Measurements from ENCODE around the gene RAB3B. TPM values are rescaled to one million over a fixed set of nuclear protein-coding genes. Genes with fewer than 3 reads are reported as not detected.

RAB3B gene
- total RNA-seq, 1 donor from 2014 or later, result 8.2 TPM

GRCh38 chr1:51919684-51920083 lies 70.8 kb downstream of the RAB3B start:
- DNase-seq (ENCODE audit: extremely low spot score, unreplicated experiment), result no peak
- TF ChIP-seq, protein P1, sequence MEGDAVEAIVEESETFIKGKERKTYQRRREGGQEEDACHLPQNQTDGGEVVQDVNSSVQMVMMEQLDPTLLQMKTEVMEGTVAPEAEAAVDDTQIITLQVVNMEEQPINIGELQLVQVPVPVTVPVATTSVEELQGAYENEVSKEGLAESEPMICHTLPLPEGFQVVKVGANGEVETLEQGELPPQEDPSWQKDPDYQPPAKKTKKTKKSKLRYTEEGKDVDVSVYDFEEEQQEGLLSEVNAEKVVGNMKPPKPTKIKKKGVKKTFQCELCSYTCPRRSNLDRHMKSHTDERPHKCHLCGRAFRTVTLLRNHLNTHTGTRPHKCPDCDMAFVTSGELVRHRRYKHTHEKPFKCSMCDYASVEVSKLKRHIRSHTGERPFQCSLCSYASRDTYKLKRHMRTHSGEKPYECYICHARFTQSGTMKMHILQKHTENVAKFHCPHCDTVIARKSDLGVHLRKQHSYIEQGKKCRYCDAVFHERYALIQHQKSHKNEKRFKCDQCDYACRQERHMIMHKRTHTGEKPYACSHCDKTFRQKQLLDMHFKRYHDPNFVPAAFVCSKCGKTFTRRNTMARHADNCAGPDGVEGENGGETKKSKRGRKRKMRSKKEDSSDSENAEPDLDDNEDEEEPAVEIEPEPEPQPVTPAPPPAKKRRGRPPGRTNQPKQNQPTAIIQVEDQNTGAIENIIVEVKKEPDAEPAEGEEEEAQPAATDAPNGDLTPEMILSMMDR (IDR thresholded peaks at IDR 0.05), result no peak
- Mint-ChIP-seq H3K4me1 (ENCODE audit: unreplicated experiment) (peaks cover 20% of the 10 kb centered on the region), H3K27ac (ENCODE audit: unreplicated experiment) (no peak overlapping the region), H3K4me3 (ENCODE audit: unreplicated experiment) (no peak overlapping the region), H3K9me3 (ENCODE audit: unreplicated experiment) (no peaks in the 10 kb centered on the region), H3K36me3 (ENCODE audit: unreplicated experiment) (no peaks in the 10 kb centered on the region), H3K27me3 (ENCODE audit: unreplicated experiment) (no peaks in the 10 kb centered on the region)

- peaks cover 4% of the 10 kb centered on the region for H3K9me3 Mint-ChIP-seq (ENCODE audit: unreplicated experiment)
- H3K27me3 Mint-ChIP-seq (ENCODE audit: unreplicated experiment), result no peaks in the 10 kb centered on the region
- H3K36me3 Mint-ChIP-seq (ENCODE audit: unreplicated experiment), result no peaks in the 10 kb centered on the region
- DNase-seq (ENCODE audit: extremely low spot score, unreplicated experiment), result no peak
- no peak overlapping the region for H3K4me3 Mint-ChIP-seq (ENCODE audit: unreplicated experiment)
- H3K4me1 Mint-ChIP-seq (ENCODE audit: unreplicated experiment), result peaks cover 20% of the 10 kb centered on the region
- TF ChIP-seq, protein P1 (IDR thresholded peaks at IDR 0.05), result no peak
- no peak overlapping the region for H3K27ac Mint-ChIP-seq (ENCODE audit: unreplicated experiment)
These were observed 73.7 kb downstream of the RAB3B start for GRCh38 chr1:51916587-51917405.

DNA sequence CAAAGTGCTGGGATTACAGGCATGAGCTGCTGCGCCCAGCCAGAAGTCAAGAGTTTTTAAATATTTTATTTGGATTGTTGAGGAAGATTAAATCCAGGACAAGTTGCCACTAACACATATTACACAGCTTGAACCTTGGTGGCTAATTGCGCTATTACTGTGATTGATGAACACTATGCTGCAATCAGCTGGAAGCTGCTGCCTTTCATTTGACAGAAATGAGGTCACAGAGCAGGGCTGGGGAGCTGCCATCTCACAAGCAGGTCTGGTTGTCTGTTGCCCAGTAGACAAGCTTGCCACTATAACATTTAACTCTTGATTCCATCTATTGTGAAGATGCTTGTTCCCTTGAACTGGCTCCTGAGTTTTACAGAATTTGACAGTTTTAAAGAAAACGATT lies 74.5 kb downstream of the RAB3B start:
- Mint-ChIP-seq H3K4me3 (ENCODE audit: unreplicated experiment) (no peak overlapping the region), H3K9me3 (ENCODE audit: unreplicated experiment) (peaks cover 4% of the 10 kb centered on the region), H3K27me3 (ENCODE audit: unreplicated experiment) (no peaks in the 10 kb centered on the region), H3K36me3 (ENCODE audit: unreplicated experiment) (no peaks in the 10 kb centered on the region), H3K27ac (ENCODE audit: unreplicated experiment) (no peak overlapping the region), H3K4me1 (ENCODE audit: unreplicated experiment) (peaks cover 18% of the 10 kb centered on the region)
- DNase-seq (ENCODE audit: extremely low spot score, unreplicated experiment), result no peak
- TF ChIP-seq, protein P1 (IDR thresholded peaks at IDR 0.05), result no peak

- no peak for DNase-seq (ENCODE audit: extremely low spot score, unreplicated experiment)
- peaks cover 4% of the 10 kb centered on the region for H3K9me3 Mint-ChIP-seq (ENCODE audit: unreplicated experiment)
- TF ChIP-seq, protein P1 (IDR thresholded peaks at IDR 0.05), result no peak
- no peaks in the 10 kb centered on the region for H3K36me3 Mint-ChIP-seq (ENCODE audit: unreplicated experiment)
- no peaks in the 10 kb centered on the region for H3K4me1 Mint-ChIP-seq (ENCODE audit: unreplicated experiment)
- no peak overlapping the region for H3K27ac Mint-ChIP-seq (ENCODE audit: unreplicated experiment)
- no peaks in the 10 kb centered on the region for H3K27me3 Mint-ChIP-seq (ENCODE audit: unreplicated experiment)
- H3K4me3 Mint-ChIP-seq (ENCODE audit: unreplicated experiment), result no peak overlapping the region
These were observed 77.6 kb downstream of the RAB3B start for GRCh38 chr1:51912881-51913280.

DNA sequence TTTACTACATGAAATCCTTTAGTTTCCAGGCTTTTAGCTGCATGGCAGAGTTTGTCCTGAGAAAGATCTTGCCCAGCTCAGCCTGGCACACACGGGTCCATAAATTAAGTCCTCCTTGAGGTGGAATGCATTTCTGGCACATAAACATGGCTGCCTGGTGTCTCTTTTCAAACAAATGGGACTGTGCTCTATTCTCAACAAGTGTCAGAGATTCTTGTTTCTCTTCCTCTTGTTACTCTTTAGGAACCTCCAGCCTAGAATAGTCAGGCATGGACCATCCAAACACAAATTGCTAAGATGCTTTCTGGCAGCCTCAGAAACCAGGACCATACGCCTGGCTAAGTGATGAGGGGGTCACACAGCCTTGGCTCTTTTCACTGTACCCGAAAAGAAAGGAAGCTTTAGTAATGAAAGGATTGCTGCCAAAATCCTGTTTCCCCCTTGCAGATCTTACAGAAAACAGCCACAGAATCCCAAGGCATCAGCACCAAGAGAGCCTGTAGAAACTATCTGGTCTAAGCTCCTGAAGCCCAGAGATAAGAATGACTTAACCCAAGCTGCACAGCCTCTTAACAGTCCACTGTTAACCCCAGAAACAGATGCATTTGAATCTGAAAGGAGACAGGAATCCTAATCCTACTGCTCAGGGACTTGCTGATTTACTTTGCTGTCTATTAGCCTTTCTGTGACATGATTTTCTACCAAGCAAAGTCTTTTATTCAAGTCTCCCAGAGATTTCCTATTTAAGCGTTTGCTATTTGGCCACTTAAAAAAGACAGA lies 80.1 kb downstream of the RAB3B start:
- no peak overlapping the region for H3K4me3 Mint-ChIP-seq (ENCODE audit: unreplicated experiment)
- H3K27me3 Mint-ChIP-seq (ENCODE audit: unreplicated experiment), result no peaks in the 10 kb centered on the region
- peaks cover 4% of the 10 kb centered on the region for H3K9me3 Mint-ChIP-seq (ENCODE audit: unreplicated experiment)
- H3K36me3 Mint-ChIP-seq (ENCODE audit: unreplicated experiment), result no peaks in the 10 kb centered on the region
- H3K27ac Mint-ChIP-seq (ENCODE audit: unreplicated experiment), result no peak overlapping the region
- DNase-seq (ENCODE audit: extremely low spot score, unreplicated experiment), result no peak
- TF ChIP-seq, protein P1 (IDR thresholded peaks at IDR 0.05), result no peak
- peaks cover 16% of the 10 kb centered on the region for H3K4me1 Mint-ChIP-seq (ENCODE audit: unreplicated experiment)

Data from osteocyte (in vitro differentiated cells).